AG20443 (cell line): ENCODE data around the gene LSAMP.
"Not testable (repeated sequence)": the region's sequence is repeated elsewhere in the genome, so short reads cannot be mapped to it uniquely, and the experiment has no call there.

ENCODE experiments used
- DNase-seq: peaks from one replicate; pipeline ENCODE4 v3.0.0; 2012; ENCODE audit warnings: low spot score, mixed read lengths

LSAMP gene

GRCh38 chr3:115834068-115834467 is 611.2 kb downstream of the LSAMP start:
- DNase-seq: peak; percentile 50

DNA sequence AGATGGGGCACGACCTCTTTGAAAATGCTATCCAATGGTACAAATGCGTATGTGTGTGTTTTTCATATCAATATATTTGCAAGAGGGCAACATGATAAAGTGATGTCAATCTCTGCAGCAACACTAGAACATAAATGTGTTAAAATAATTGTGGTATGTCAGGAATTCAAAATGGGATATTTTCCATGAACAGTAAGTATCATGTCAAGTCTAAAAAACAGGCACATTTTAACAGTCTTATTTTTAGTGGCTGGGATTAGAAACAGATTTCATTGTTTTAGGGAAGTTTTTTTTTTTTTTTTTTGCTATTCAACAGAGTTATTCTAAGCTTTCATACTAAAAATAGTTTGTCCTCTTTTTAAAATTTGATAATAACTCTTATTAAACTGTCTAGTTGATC is 612.2 kb downstream of the LSAMP start:
- DNase-seq: peak; percentile 28

- no peak for DNase-seq
Observed at GRCh38 chr3:115832265-115832664, 613.0 kb downstream of the LSAMP start.

- DNase-seq: no peak
Observed at GRCh38 chr3:115831864-115832263, 613.4 kb downstream of the LSAMP start.

- DNase-seq: no peak
Observed at GRCh38 chr3:115830764-115831395, 614.4 kb downstream of the LSAMP start.

DNA sequence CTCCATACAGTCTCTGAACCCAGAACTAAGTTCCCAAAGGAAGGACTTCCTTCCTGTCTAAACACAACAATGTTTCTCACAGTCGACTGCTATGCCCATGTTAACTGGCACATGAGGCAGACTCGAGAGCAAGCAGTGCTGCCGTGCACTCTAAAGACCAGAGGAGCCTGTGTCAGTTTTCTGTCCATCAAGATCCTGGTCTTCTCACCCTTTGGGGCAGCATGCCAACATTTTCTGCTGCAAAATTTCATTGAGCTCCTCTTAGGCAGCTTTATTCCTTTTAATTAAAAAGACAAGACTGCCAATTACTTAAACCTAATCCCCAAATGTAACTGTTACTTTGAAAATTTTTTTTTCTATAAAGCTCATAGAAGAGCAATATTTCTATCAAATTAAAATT is 616.9 kb downstream of the LSAMP start:
- DNase-seq: no peak

DNA sequence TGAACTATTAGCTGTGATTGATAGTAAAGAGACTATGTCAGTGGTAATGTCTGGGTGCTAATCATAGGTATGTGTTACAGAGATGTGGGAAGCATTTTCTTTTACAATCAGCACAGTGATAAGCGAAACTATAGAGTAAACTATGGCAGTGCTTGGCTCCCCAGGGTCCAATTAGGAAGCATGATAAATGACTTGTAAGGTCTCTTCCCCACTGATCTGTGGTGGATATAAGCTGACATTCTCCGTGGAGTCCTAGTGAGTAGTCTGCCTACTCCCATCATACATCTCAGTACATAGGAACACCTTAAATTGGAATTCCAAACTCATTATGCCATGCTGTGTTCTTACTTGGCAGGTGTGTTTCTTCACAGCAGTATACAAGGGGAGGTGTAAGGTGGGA is 617.8 kb downstream of the LSAMP start:
- DNase-seq: no peak

DNA sequence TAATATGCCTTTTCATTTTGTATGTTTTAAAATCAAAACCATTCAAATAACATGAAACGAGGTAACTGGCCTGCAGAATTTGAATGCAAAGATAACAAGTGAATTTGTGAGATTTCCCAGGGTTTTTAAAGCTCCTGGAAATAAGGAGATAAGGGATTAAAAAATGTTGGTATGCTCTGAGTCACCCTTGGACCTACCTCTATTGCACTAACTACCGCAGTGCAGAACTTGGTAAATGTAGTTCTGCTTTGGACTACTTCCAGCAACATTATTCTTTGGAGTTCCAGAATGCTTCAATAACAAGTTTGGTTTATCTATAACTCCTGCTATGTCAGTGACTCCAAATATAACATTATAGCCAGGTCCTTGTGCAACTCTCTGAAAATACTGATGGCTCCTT is 620.2 kb downstream of the LSAMP start:
- no peak for DNase-seq

DNA sequence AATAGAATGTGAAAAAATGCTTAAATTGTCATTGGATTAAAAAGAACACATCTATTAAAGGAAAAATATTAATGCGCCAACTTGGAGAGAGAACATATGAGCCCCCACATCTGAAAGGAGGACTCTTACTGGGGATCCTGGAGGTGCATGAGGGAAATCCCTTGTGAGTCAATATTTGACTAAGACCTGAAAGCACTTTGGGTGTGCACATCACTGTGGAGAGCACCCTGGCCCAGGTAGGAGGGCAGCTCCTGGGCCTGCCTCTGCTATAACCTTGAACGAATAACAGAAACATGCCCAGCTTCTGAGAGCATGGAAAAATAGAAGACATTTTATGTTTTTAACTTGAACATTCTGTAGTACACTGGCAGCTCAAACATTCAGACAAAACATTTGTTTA is 622.2 kb downstream of the LSAMP start:
- no peak for DNase-seq

DNA sequence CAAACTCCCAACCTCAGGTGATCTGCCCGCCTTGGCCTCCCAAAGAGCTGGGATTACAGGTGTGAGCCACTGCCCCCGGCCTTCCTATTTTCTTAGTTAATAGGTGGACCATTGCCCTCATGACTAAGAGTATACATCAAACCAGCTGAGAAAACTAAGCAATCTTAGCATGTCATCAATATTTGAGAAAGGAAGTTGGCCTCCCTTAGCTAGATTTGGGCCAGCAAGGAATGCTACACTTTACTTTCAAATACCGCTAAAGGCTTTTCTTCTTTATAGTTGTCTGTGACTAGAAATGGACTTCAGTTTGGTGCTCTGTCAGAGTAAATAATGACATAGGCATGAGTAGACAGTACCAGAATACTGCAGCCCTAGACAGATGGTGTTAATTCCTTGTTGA is 622.7 kb downstream of the LSAMP start:
- DNase-seq: no peak

- DNase-seq: peak; percentile 76
Observed at GRCh38 chr3:115819785-115820384, 625.4 kb downstream of the LSAMP start.

DNA sequence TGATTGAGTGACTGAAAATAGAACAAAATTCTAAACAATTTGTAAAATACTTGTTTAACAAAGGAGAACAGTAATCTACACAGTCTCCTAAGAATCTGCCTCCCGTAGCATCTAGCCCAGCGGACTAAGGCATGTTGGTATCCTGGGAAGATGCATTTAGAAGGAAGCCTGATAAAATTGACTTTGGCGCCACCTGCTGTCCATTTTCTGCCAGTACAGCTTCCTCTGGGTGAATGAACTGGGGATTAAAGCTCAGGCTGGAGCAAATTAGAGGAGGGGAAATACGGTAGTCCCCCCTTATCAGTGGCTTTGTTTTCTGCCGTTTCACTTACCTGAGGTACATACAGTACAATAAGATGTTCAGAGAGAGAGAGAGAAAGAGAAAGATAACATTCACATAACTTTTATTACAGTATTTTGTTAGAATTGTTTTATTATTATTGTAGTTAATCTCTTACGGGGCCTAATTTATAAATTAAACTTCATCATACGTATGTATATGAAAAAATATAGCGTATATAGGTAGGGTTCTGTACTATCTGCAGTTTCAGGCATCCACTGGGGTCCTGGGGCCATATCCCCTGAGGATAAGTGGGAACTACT is 630.4 kb downstream of the LSAMP start:
- peak; percentile 73 for DNase-seq

GRCh38 chr3:115814006-115814405 is 631.3 kb downstream of the LSAMP start:
- DNase-seq: no peak

GRCh38 chr3:115808816-115809215 is 636.5 kb downstream of the LSAMP start:
- DNase-seq: no peak

DNA sequence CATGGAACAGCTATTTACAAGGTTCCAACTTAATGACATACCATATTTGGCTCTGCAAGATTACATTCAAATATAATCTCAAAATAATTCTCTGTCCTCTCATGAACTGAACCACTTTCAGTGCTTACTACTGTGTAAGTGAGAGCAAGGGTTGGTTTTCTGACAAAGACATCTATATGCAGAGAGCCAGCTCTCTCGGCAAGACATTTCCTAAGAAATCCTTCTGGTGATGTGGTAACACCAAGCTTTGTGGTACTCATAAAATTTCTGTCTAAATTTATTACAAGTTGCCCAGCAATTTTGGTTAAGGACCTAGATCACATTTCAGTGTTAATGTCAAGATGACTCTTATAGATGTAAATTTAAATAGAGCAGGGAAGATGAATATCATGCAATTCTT is 637.0 kb downstream of the LSAMP start:
- no peak for DNase-seq

- DNase-seq: no peak
Observed at GRCh38 chr3:115806501-115806900, 638.8 kb downstream of the LSAMP start.

- no peak for DNase-seq
Observed at GRCh38 chr3:115805520-115805919, 639.8 kb downstream of the LSAMP start.

GRCh38 chr3:115804713-115805119 is 640.6 kb downstream of the LSAMP start:
- DNase-seq: peak; percentile 61

DNA sequence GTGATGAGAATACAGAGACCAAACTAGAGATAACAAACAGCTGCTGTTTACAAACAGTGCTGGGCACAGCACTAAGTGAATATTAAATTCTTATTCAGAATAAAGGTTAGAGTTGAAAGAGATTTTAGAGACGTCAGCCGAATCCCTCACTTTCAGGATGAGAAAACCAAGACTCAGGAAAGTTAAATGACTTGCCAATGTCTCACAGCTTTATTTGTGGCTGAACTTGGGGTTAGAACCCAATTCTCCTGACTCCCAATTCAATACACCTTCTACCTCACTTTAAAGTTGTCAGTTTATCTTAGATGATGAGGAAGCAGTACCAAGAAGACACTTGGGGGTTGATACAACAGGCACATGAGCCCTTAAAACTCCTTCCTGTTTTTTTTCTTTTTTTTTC is 641.1 kb downstream of the LSAMP start:
- no peak for DNase-seq

GRCh38 chr3:115803661-115804060 is 641.6 kb downstream of the LSAMP start:
- DNase-seq: no peak

DNA sequence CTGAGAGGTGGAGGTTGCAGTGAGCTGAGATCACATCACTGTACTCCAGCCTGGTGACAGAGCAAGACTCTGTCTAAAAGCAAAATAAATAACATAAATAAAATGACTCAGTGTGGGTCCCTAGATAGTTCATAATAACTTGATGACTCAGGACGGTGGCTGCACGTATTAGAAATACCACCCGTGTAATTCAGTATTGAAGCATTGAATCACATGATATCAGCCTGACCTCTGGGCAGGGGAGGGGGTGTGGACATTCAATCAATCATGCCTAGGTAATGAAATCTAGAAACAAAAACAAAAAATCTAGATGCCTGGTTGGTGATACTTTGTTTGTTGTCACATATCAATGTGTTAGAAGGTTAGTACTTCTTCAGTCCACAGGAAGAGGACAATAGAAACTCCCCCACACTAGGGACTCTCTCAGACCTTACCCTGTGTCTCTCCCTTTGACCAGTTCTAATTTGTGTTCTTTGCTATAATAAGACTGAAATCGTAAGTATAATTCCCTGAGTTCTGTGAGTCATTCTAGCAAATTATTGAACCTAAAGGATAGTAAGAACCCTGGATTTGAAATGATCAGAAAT is 644.7 kb downstream of the LSAMP start:
- peak; percentile 68 for DNase-seq

GRCh38 chr3:115800065-115800464 is 645.2 kb downstream of the LSAMP start:
- not testable (repeated sequence) for DNase-seq

DNA sequence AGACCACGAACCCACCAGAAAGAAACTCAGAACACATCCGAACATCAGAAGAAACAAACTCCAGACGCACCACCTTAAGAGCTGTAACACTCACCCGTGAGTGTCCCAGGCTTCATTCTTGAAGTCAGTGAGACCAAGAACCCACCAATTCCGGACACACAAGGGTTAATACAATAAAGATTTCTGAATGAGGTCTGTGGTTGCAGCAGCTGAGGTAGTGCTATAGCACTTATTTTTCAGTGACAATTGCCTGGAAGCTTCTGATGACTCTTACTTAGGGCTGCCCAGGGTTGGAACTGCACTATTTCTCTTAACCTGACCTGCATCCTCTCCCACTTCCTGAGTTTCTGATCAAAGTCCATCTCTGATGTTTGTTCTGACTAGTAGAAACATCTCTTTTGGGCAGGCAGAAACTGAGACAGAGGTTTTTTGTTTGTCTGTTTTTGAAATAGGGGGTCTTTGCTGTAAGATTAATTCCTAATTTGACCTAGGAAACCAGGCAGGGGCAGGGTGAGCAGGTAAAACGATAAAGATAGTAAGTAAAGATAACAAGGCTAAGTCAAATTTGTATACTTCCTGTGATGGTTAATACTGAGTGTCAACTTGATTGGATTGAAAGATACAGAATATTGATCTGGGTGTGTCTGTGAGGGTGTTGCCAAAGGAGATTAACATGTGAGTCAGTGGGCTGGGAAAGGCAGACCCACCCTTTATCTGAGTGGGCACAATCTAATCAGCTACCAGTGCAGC is 652.9 kb downstream of the LSAMP start:
- DNase-seq: peak; percentile 9
